Endothelial cell of umbilical vein (primary cell): ENCODE measurements around the gene EHMT1. TPM values are rescaled to one million over a fixed set of nuclear protein-coding genes. Genes with fewer than 3 reads are reported as not detected.

Source experiments
- BruUV-seq: library from RNA; stranded (reverse); fragments of 400-500 nt; replicated peaks from 2 replicates; lab custom pipeline; 2021; lab: Mats Ljungman, UMichigan
- CTCF ChIA-PET: fragments of 300-600, 350-600 bp; sonication (Branson Sonifier 250); formaldehyde crosslinking; loops from one replicate; lab custom pipeline; 2021; ENCODE audit warnings: antibody characterized with exemption, inconsistent platforms; lab: Charles Lee
- POLR2A ChIA-PET: fragments of 300-600, 350-600 bp; sonication (Branson Sonifier 250); formaldehyde crosslinking; loops from one replicate; lab custom pipeline; 2021; ENCODE audit warnings: antibody characterized with exemption, inconsistent platforms; lab: Charles Lee
- DNase-seq: peaks from one replicate; pipeline ENCODE4 v3.0.0-alpha.2; 2011; ENCODE audit warnings: low read depth, low spot score
- FAIRE-seq: peaks from 2 replicates; lab custom pipeline; 2011; peaks lifted over from hg19 to GRCh38; lab: Jason Lieb, UNC
- H2AFZ ChIP-seq: 2 replicates; pipeline ENCODE4 v1.6.0; 2012; ENCODE audit warnings: low read depth, low read length, control low read depth, inconsistent platforms
- H3K27ac ChIP-seq: 2 replicates; pipeline ENCODE4 v1.5.1; 2011; ENCODE audit warnings: low read depth, mild to moderate bottlenecking, control low read depth, low read length, moderate library complexity; ENCODE audit not compliant: insufficient read depth
- H3K27me3 ChIP-seq, 2 experiments: 2 replicates each; pipeline versions ENCODE4 v1.6.0 to v1.6.1; 2011; ENCODE audit warnings: low read length in 2 of 2, mixed read lengths in 1 of 2; ENCODE audit not compliant: control insufficient read depth in 2 of 2, insufficient read depth in 2 of 2
- H3K36me3 ChIP-seq, 2 experiments: 2 replicates in 1 of 2; 3 replicates in 1 of 2; pipeline ENCODE4 v1.5.1; 2011; ENCODE audit warnings: low read length in 2 of 2, mild to moderate bottlenecking in 1 of 2, moderate library complexity in 1 of 2; ENCODE audit not compliant: control insufficient read depth in 2 of 2, insufficient read depth in 2 of 2; ENCODE audit errors: extremely low read depth in 1 of 2
- H3K4me1 ChIP-seq: 3 replicates; pipeline ENCODE4 v1.5.1; 2011; ENCODE audit warnings: mild to moderate bottlenecking, low read length; ENCODE audit not compliant: control insufficient read depth, insufficient read depth; ENCODE audit errors: extremely low read depth
- H3K4me2 ChIP-seq: 2 replicates; pipeline ENCODE4 v1.6.1; 2011; ENCODE audit warnings: low read length, control low read depth, mixed read lengths; ENCODE audit not compliant: insufficient read depth
- H3K4me3 ChIP-seq, 3 experiments: fragments of 200-600 bp in 1 of 3; sonication (generic), shearing (Covaris generic) in 1 of 3; replicated peaks in 1 of 3; 2 replicates each; pipeline ENCODE4 v1.5.1; 2011 to 2016; ENCODE audit warnings: control low read depth in 3 of 3, low read length in 3 of 3, mild to moderate bottlenecking in 2 of 3, inconsistent platforms in 1 of 3, low read depth in 1 of 3, moderate library complexity in 1 of 3; ENCODE audit not compliant: insufficient read depth in 1 of 3
- H3K79me2 ChIP-seq: 2 replicates; pipeline ENCODE4 v1.6.0; 2012; ENCODE audit warnings: low read length, inconsistent platforms; ENCODE audit not compliant: control insufficient read depth, insufficient read depth
- H3K9ac ChIP-seq: replicated peaks from 2 replicates; pipeline ENCODE3; 2011; ENCODE audit warnings: low read length, control low read depth; ENCODE audit not compliant: insufficient read depth; ENCODE audit errors: extremely low read depth
- H3K9me1 ChIP-seq: replicated peaks from 3 replicates; pipeline ENCODE4 v1.6.0; 2011; ENCODE audit warnings: mild to moderate bottlenecking, low read length; ENCODE audit not compliant: control insufficient read depth, insufficient read depth; ENCODE audit errors: extremely low read depth
- H3K9me3 ChIP-seq: replicated peaks from 2 replicates; pipeline ENCODE4 v1.5.1; 2012; ENCODE audit warnings: low read length, inconsistent platforms; ENCODE audit not compliant: control insufficient read depth, insufficient read depth
- H4K20me1 ChIP-seq: replicated peaks from 2 replicates; pipeline ENCODE3; 2011; ENCODE audit warnings: mild to moderate bottlenecking, low read length; ENCODE audit not compliant: control insufficient read depth, insufficient read depth; ENCODE audit errors: extremely low read depth
- CTCF ChIP-seq, 2 donors: IDR thresholded peaks; 1 replicate in 1 of 2; 2 replicates in 1 of 2; pipeline ENCODE4 v1.5.1; 2011; ENCODE audit warnings: low read length in 2 of 2, mild to moderate bottlenecking in 2 of 2, moderate library complexity in 2 of 2, control low read depth in 1 of 2, inconsistent platforms in 1 of 2, low read depth in 1 of 2; ENCODE audit not compliant: insufficient read depth in 1 of 2; ENCODE audit errors: extremely low read depth in 1 of 2
- EZH2 ChIP-seq: IDR thresholded peaks from 2 replicates; pipeline ENCODE4 v1.6.1; 2012; ENCODE audit warnings: borderline replicate concordance, low read depth, mild to moderate bottlenecking, moderate library complexity, low read length, inconsistent platforms; ENCODE audit not compliant: severe bottlenecking
- FOS ChIP-seq: IDR thresholded peaks from 2 replicates; pipeline ENCODE4 v1.6.1; 2011; ENCODE audit warnings: mild to moderate bottlenecking, low read length, moderate library complexity, borderline replicate concordance; ENCODE audit not compliant: insufficient read depth
- GATA2 ChIP-seq: IDR thresholded peaks from 2 replicates; pipeline ENCODE4 v1.7.0; 2011; ENCODE audit warnings: low read depth, mild to moderate bottlenecking, moderate library complexity, mixed read lengths, low read length; ENCODE audit not compliant: insufficient read length, insufficient read depth
- JUN ChIP-seq: IDR thresholded peaks from 2 replicates; pipeline ENCODE4 v1.6.1; 2011; ENCODE audit warnings: borderline replicate concordance, low read depth; ENCODE audit not compliant: insufficient read length, insufficient read depth
- MAX ChIP-seq: IDR thresholded peaks from 2 replicates; pipeline ENCODE4 v1.6.1; 2011; ENCODE audit not compliant: insufficient read depth, insufficient read length
- MYC ChIP-seq: IDR thresholded peaks from one replicate; pipeline ENCODE4 v1.6.1; 2011; ENCODE audit warnings: mild to moderate bottlenecking, low read depth, low read length
- POLR2A ChIP-seq: IDR thresholded peaks from 2 replicates; pipeline ENCODE4 v1.6.1; 2012; ENCODE audit warnings: low read depth, mild to moderate bottlenecking, control low read depth, low read length
- POLR2AphosphoS5 ChIP-seq: IDR thresholded peaks from 2 replicates; pipeline ENCODE4 v1.6.1; 2012; ENCODE audit warnings: low read depth, mild to moderate bottlenecking, control low read depth, low read length, moderate library complexity; ENCODE audit not compliant: insufficient read depth
- dilution Hi-C: fragments of 300-500 bp; cut with MboI; formaldehyde crosslinking; loops from one replicate; pipeline ENCODE4 v1.15.0; 2019; ENCODE audit warnings: low sequenced_read_pairs; ENCODE audit not compliant: extremely low pct_ligation_motif_present
- intact Hi-C: fragments of 100-400 bp; cut with micrococcal nuclease; formaldehyde crosslinking; loops from one replicate; pipeline ENCODE4 v1.10.0; 2022
- polyA plus RNA-seq, 4 experiments: library from polyadenylated mRNA; depleted of rRNA in 3 of 4; stranded (reverse) in 3 of 4; unstranded in 1 of 4; fragments of >200 nt; gene quantifications; 2 replicates each; pipeline versions ENCODE4 v1.2.1 to v1.2.3, GENCODE V29; 2011 to 2012; ENCODE audit warnings: missing spikeins in 1 of 4
- total RNA-seq: library from RNA; stranded (reverse); gene quantifications from 2 replicates; pipeline ENCODE4 v1.2.3, GENCODE V29; 2021

Gene EHMT1
- total and polyA plus RNA-seq, 2 donors (not counting 3 experiments of a cell fraction or from before 2014, with no cell fraction given): 48.2 to 104 TPM

- FAIRE-seq: no peak
- no peak for DNase-seq
- no peak overlapping the region for H2AFZ ChIP-seq
- ChIA-PET POLR2A (no interaction called here), CTCF (no interaction called here)
- intact Hi-C loops (no loop called here), dilution Hi-C loops (no loop called here)
- H3K9me1 ChIP-seq: no peaks in the 10 kb centered on the region
- no peaks in the 10 kb centered on the region for H3K27me3 ChIP-seq
- no peak overlapping the region for H3K4me2 ChIP-seq
- H3K4me3 ChIP-seq: no peak overlapping the region
- BruUV-seq: no TSS peak
- TF ChIP-seq POLR2A (no peak), MAX (no peak)
- H3K9me3 ChIP-seq: no peaks in the 10 kb centered on the region
- H3K79me2 ChIP-seq: peaks cover 14% of the 10 kb centered on the region
- no peak overlapping the region for H3K9ac ChIP-seq
- H4K20me1 ChIP-seq: no peaks in the 10 kb centered on the region
- no peaks in the 10 kb centered on the region for H3K4me1 ChIP-seq
- H3K27ac ChIP-seq: no peak overlapping the region
- peaks cover 5 to 28% of the 10 kb centered on the region in 2 experiments for H3K36me3 ChIP-seq
These were observed 48.2 kb upstream of the EHMT1 start for GRCh38 chr9:137570566-137570965.

GRCh38 chr9:137574192-137574591 lies 44.6 kb upstream of the EHMT1 start:
- Histone ChIP-seq H3K9me1 (no peaks in the 10 kb centered on the region), H3K4me3 (no peak overlapping the region), H3K9me3 (no peaks in the 10 kb centered on the region), H4K20me1 (no peaks in the 10 kb centered on the region), H3K4me1 (peaks cover 12% of the 10 kb centered on the region), H2AFZ (no peak overlapping the region), H3K9ac (no peak overlapping the region), H3K79me2 (peaks cover 43% of the 10 kb centered on the region), H3K27me3 (no peaks in the 10 kb centered on the region), H3K27ac (no peak overlapping the region), H3K36me3 (peaks cover 9 to 28% of the 10 kb centered on the region in 2 experiments), H3K4me2 (no peak overlapping the region)
- BruUV-seq: no TSS peak
- FAIRE-seq: no peak
- dilution Hi-C loops (no loop called here), intact Hi-C loops (no loop called here)
- CTCF ChIA-PET: interaction anchor here (0.6 kb wide), 1 partner anchor 111 kb away, joined by 4 read pairs; no protein-coding TSS in a partner anchor
- no peak for DNase-seq
- TF ChIP-seq FOS (no peak), JUN (no peak), POLR2A (no peak), CTCF (IDR thresholded peaks at IDR 0.05; ENCODE audit: extremely low read depth in 1 of 2, insufficient read depth in 1 of 2, low read depth in 1 of 2, low read length in 2 of 2) (no peak), MAX (no peak), EZH2 (no peak), GATA2 (no peak), MYC (no peak), POLR2AphosphoS5 (no peak)
- POLR2A ChIA-PET: no interaction called here
